Measurements from ENCODE around the gene NCOA6.

- TF ChIP-seq CTCF (IDR thresholded peaks at IDR 0.05) (no peak), POLR2A (IDR thresholded peaks at IDR 0.05) (no peak)
Observed at GRCh38 chr20:34706302-34706875, 119.1 kb downstream of the NCOA6 start.
